PC-3 (cell line): ENCODE measurements around the gene STX1A. TPM values are rescaled to one million over a fixed set of nuclear protein-coding genes. Genes with fewer than 3 reads are reported as not detected.

Source experiments
- ATAC-seq: fragments of 200-7000 bp; cut with Tn5 transposase; 2 replicates; pipeline ENCODE4 v1.9.1; 2020; ENCODE audit warnings: mild to moderate bottlenecking, moderate library complexity
- BruUV-seq: library from RNA; stranded (reverse); fragments of 400-500 nt; replicated peaks from 2 replicates; lab custom pipeline; 2021; lab: Mats Ljungman, UMichigan
- CTCF ChIA-PET: fragments of 300-600 bp; sonication (Branson Sonifier 250); formaldehyde crosslinking; loops from one replicate; lab custom pipeline; 2022; ENCODE audit warnings: antibody characterized with exemption; lab: Charles Lee
- POLR2A ChIA-PET: fragments of 300-600 bp; sonication (Branson Sonifier 250); formaldehyde crosslinking; loops from one replicate; lab custom pipeline; 2022; ENCODE audit warnings: antibody characterized with exemption; ENCODE audit not compliant: unreplicated experiment; lab: Charles Lee
- DNase-seq: peaks from one replicate; pipeline ENCODE4 v3.0.0-alpha.2; 2015
- H2AFZ ChIP-seq: fragments of 300-600 bp; sonication (generic); 2 replicates; pipeline ENCODE4 v1.6.0; 2016; ENCODE audit warnings: antibody characterized with exemption, low read length
- H3F3A ChIP-seq: fragments of 300-600 bp; sonication (generic); one replicate; pipeline ENCODE4 v1.6.0; 2017; ENCODE audit warnings: antibody characterized with exemption, low read length, control low read depth, mild to moderate bottlenecking; ENCODE audit not compliant: unreplicated experiment
- H3K27ac ChIP-seq: fragments of 300-600 bp; sonication (generic); 2 replicates; pipeline ENCODE4 v1.5.1; 2016; ENCODE audit warnings: mild to moderate bottlenecking, low read length
- H3K27me3 ChIP-seq: fragments of 300-600 bp; sonication (generic); 2 replicates; pipeline ENCODE4 v1.6.1; 2016; ENCODE audit warnings: low read length, mixed read lengths
- H3K36me3 ChIP-seq: fragments of 300-600 bp; sonication (generic); 2 replicates; pipeline ENCODE4 v1.6.1; 2016; ENCODE audit warnings: low read depth, mixed run types, low read length, mixed read lengths
- H3K4me1 ChIP-seq: fragments of 300-600 bp; sonication (generic); 2 replicates; pipeline ENCODE4 v1.5.1; 2016; ENCODE audit warnings: low read length; ENCODE audit not compliant: insufficient read depth
- H3K4me2 ChIP-seq: fragments of 300-600 bp; sonication (generic); 2 replicates; pipeline ENCODE4 v1.6.0; 2016; ENCODE audit warnings: low read length
- H3K4me3 ChIP-seq: fragments of 300-600 bp; sonication (generic); 2 replicates; pipeline ENCODE4 v1.5.1; 2016; ENCODE audit warnings: mild to moderate bottlenecking, low read length, mixed read lengths
- H3K79me2 ChIP-seq: fragments of 300-600 bp; sonication (generic); 2 replicates; pipeline ENCODE4 v1.6.1; 2017; ENCODE audit warnings: low read length, mixed read lengths
- H3K9ac ChIP-seq: fragments of 300-600 bp; sonication (generic); 2 replicates; pipeline ENCODE4 v1.6.0; 2016; ENCODE audit warnings: mild to moderate bottlenecking, low read length
- H3K9me2 ChIP-seq: fragments of 300-600 bp; sonication (generic); replicated peaks from 2 replicates; pipeline ENCODE4 v1.6.1; 2016; ENCODE audit warnings: mixed run types, low read length, mixed read lengths
- H3K9me3 ChIP-seq: fragments of 300-600 bp; sonication (generic); 2 replicates; pipeline ENCODE4 v1.6.1; 2016; ENCODE audit warnings: low read length, mixed read lengths
- H4K20me1 ChIP-seq: fragments of 300-600 bp; sonication (generic); 2 replicates; pipeline ENCODE4 v1.6.1; 2016; ENCODE audit warnings: low read length, mixed read lengths
- CTCF ChIP-seq: fragments of 300-600 bp; sonication (generic); conservative IDR thresholded peaks from 2 replicates; pipeline ENCODE4 v1.5.1; 2017; ENCODE audit warnings: antibody characterized with exemption, low read depth, mild to moderate bottlenecking, low read length
- EZH2 ChIP-seq: fragments of 300-600 bp; sonication (generic); IDR thresholded peaks from one replicate; pipeline ENCODE4 v1.6.1; 2017; ENCODE audit warnings: antibody characterized with exemption, mild to moderate bottlenecking, low read length; ENCODE audit not compliant: unreplicated experiment
- EZH2phosphoT487 ChIP-seq: fragments of 300-600 bp; sonication (generic); IDR thresholded peaks from 2 replicates; pipeline ENCODE4 v1.6.1; 2018; ENCODE audit warnings: mild to moderate bottlenecking, antibody characterized with exemption, low read length, borderline replicate concordance
- intact Hi-C: fragments of 100-400 bp; cut with micrococcal nuclease; formaldehyde crosslinking; loops from 2 replicates; pipeline ENCODE4 v1.9.0; 2023
- total RNA-seq: library from RNA; depleted of rRNA; stranded (reverse); fragments of >200 nt; gene quantifications from 2 replicates; pipeline ENCODE4 v1.2.3, GENCODE V29; 2014

STX1A gene
- total RNA-seq, 1 experiment from 2014 or later = 145 TPM

GRCh38 chr7:73706126-73707044, 13.1 kb downstream of the STX1A start:
- H3K9ac ChIP-seq = peak overlapping the region; percentile 95

GRCh38 chr7:73705551-73705920, 13.9 kb downstream of the STX1A start:
- Histone ChIP-seq H3K9me2 (no peaks in the 10 kb centered on the region), H3K4me1 (peaks cover 46% of the 10 kb centered on the region), H3K36me3 (peaks cover 52% of the 10 kb centered on the region), H2AFZ (no peak overlapping the region), H3K79me2 (peaks cover 37% of the 10 kb centered on the region), H3K27me3 (no peaks in the 10 kb centered on the region), H3K4me2 (peak overlapping the region; percentile 71), H3K27ac (peak overlapping the region; percentile 100), H3K9ac (peak overlapping the region; percentile 95), H3F3A (peaks cover 14% of the 10 kb centered on the region), H3K9me3 (no peaks in the 10 kb centered on the region), H3K4me3 (peak overlapping the region; percentile 24; the same call in 1 of the 2 replicates), H4K20me1 (peaks cover 16% of the 10 kb centered on the region)
- DNase-seq (peak; percentile 62), ATAC-seq (peak; percentile 8)
- no TSS peak for BruUV-seq
- no peak for TF ChIP-seq EZH2
- TF ChIP-seq EZH2phosphoT487 = no peak
- TF ChIP-seq CTCF = no peak
- intact Hi-C loops = loop anchor here (2.0 kb wide), 2 partner anchors 13 to 23 kb away; partner anchors contain the start of genes BUD23, DNAJC30 and STX1A
- POLR2A ChIA-PET = interaction anchor here (2.8 to 3.3 kb wide), 2 partner anchors 10 to 14 kb away, joined by 44 to 90 read pairs; partner anchors contain the start of gene STX1A
- CTCF ChIA-PET = interaction anchor here (0.6 to 1.8 kb wide), 4 partner anchors 15 to 137 kb away, joined by 4 to 7 read pairs (median 5); partner anchors contain the start of gene METTL27

More at GRCh38 chr7:73706126-73707044, 13.1 kb downstream of the STX1A start:
- ATAC-seq = peak; percentile 47
- ChIA-PET POLR2A (interaction anchor here (0.5 to 3.3 kb wide), 11 partner anchors 8 to 326 kb away, joined by 3 to 90 read pairs (median 5); partner anchors contain the start of genes METTL27 and STX1A), CTCF (interaction anchor here (0.6 to 1.8 kb wide), 6 partner anchors 19 to 100 kb away, joined by 3 to 6 read pairs (median 3); no protein-coding TSS in a partner anchor)
- Histone ChIP-seq H3K9me3 (no peaks in the 10 kb centered on the region), H3K27me3 (no peaks in the 10 kb centered on the region), H3K4me2 (peak overlapping the region; percentile 71), H3K4me1 (peaks cover 46% of the 10 kb centered on the region), H3K27ac (peak overlapping the region; percentile 100), H2AFZ (no peak overlapping the region), H4K20me1 (peaks cover 18% of the 10 kb centered on the region), H3K9me2 (no peaks in the 10 kb centered on the region), H3F3A (peaks cover 14% of the 10 kb centered on the region), H3K4me3 (peak overlapping the region; percentile 30; the same call in 1 of the 2 replicates), H3K79me2 (peaks cover 46% of the 10 kb centered on the region), H3K36me3 (peaks cover 43% of the 10 kb centered on the region)
- DNase-seq = peak; percentile 88
- TF ChIP-seq CTCF (no peak), EZH2 (no peak), EZH2phosphoT487 (no peak)
- intact Hi-C loops = loop anchor here (1.0 kb wide), 1 partner anchor 9 kb away; no protein-coding TSS in a partner anchor
- BruUV-seq = TSS peak; percentile 49
